SK-N-SH treated with all-trans-retinoic acid at 6 μM for 48 hours (cell line): ENCODE data around the gene TGFBR3.

ENCODE experiments used
- ATAC-seq: fragments of 200-7000 bp; cut with Tn5 transposase; 3 replicates; pipeline ENCODE4 v1.9.1; 2020; ENCODE audit warnings: mild to moderate bottlenecking, moderate library complexity
- ARNTL ChIP-seq: fragments of 450-650 bp; formaldehyde crosslinking; IDR thresholded peaks from 2 replicates; pipeline ENCODE4 v1.5.0; 2020; ENCODE audit warnings: low read depth, mild to moderate bottlenecking, moderate library complexity, borderline replicate concordance
- CREB5 ChIP-seq: fragments of 250-450 bp; sonication (Bioruptor Pico); IDR thresholded peaks from 2 replicates; pipeline ENCODE4 v1.5.1; 2020; ENCODE audit warnings: low read depth, mild to moderate bottlenecking, moderate library complexity
- CSRNP3 ChIP-seq: fragments of 250-450 bp; sonication (Bioruptor Pico); IDR thresholded peaks from 2 replicates; pipeline ENCODE4 v1.5.1; 2021; ENCODE audit warnings: mild to moderate bottlenecking, moderate library complexity
- ESRRG ChIP-seq: fragments of 250-450 bp; sonication (Bioruptor Pico); IDR thresholded peaks from 2 replicates; pipeline ENCODE4 v1.6.1; 2021; ENCODE audit warnings: mild to moderate bottlenecking
- GLIS3 ChIP-seq: fragments of 250-450 bp; sonication (Bioruptor Pico); IDR thresholded peaks from 2 replicates; pipeline ENCODE4 v1.5.0; 2020; ENCODE audit warnings: mild to moderate bottlenecking, moderate library complexity
- OSR1 ChIP-seq: fragments of 250-450 bp; sonication (Bioruptor Pico); IDR thresholded peaks from 2 replicates; pipeline ENCODE4 v1.8.0; 2022; ENCODE audit warnings: moderate library complexity, mild to moderate bottlenecking, inconsistent platforms
- PATZ1 ChIP-seq: fragments of 250-450 bp; sonication (Bioruptor Pico); IDR thresholded peaks from 2 replicates; pipeline ENCODE4 v1.8.0; 2020; ENCODE audit warnings: mild to moderate bottlenecking, moderate library complexity, borderline replicate concordance
- POU6F1 ChIP-seq: fragments of 250-450 bp; sonication (Bioruptor Pico); IDR thresholded peaks from 2 replicates; pipeline ENCODE4 v1.8.0; 2021; ENCODE audit warnings: low read depth, mild to moderate bottlenecking, moderate library complexity, borderline replicate concordance
- SNAI2 ChIP-seq: fragments of 250-450 bp; sonication (Bioruptor Pico); IDR thresholded peaks from 2 replicates; pipeline ENCODE4 v1.5.0; 2020; ENCODE audit warnings: mild to moderate bottlenecking, moderate library complexity
- TCF4 ChIP-seq: fragments of 250-450 bp; sonication (Bioruptor Pico); IDR thresholded peaks from 2 replicates; pipeline ENCODE4 v1.8.0; 2021; ENCODE audit warnings: mild to moderate bottlenecking, moderate library complexity, borderline replicate concordance
- TOX ChIP-seq: fragments of 250-450 bp; sonication (Bioruptor Pico); IDR thresholded peaks from 2 replicates; pipeline ENCODE4 v1.8.0; 2021; ENCODE audit warnings: mild to moderate bottlenecking, moderate library complexity, borderline replicate concordance
- TSHZ2 ChIP-seq: fragments of 250-450 bp; sonication (Bioruptor Pico); IDR thresholded peaks from 2 replicates; pipeline ENCODE4 v1.5.0; 2020; ENCODE audit warnings: mild to moderate bottlenecking, moderate library complexity
- ZFP3 ChIP-seq: fragments of 250-450 bp; sonication (Bioruptor Pico); IDR thresholded peaks from 2 replicates; pipeline ENCODE4 v1.5.0; 2020; ENCODE audit warnings: mild to moderate bottlenecking, moderate library complexity
- ZFP30 ChIP-seq: fragments of 450-650 bp; formaldehyde crosslinking; IDR thresholded peaks from 2 replicates; pipeline ENCODE4 v1.5.0; 2022; ENCODE audit warnings: mild to moderate bottlenecking, moderate library complexity
- ZNF565 ChIP-seq: fragments of 450-650 bp; formaldehyde crosslinking; conservative IDR thresholded peaks from 2 replicates; pipeline ENCODE4 v1.5.0; 2020; ENCODE audit warnings: low read depth, mild to moderate bottlenecking, moderate library complexity
- ZNF70 ChIP-seq: fragments of 450-650 bp; formaldehyde crosslinking; IDR thresholded peaks from 2 replicates; pipeline ENCODE4 v1.5.0; 2020; ENCODE audit warnings: mild to moderate bottlenecking, moderate library complexity
- ZNF8 ChIP-seq: fragments of 450-650 bp; formaldehyde crosslinking; IDR thresholded peaks from 2 replicates; pipeline ENCODE4 v1.5.0; 2020; ENCODE audit warnings: mild to moderate bottlenecking, moderate library complexity

TGFBR3 gene

GRCh38 chr1:91916811-91917460 is 31.0 kb upstream of the TGFBR3 start:
- no peak for ATAC-seq
- TF ChIP-seq TOX (no peak), TSHZ2 (CRISPR knock-in tag) (no peak), ZNF70 (CRISPR knock-in tag) (no peak), ESRRG (CRISPR knock-in tag) (no peak), POU6F1 (no peak), OSR1 (no peak), ARNTL (CRISPR knock-in tag) (no peak), TCF4 (no peak)

- TF ChIP-seq ZFP30 (CRISPR knock-in tag) (no peak), SNAI2 (CRISPR knock-in tag) (no peak), TSHZ2 (CRISPR knock-in tag) (no peak), GLIS3 (no peak), ZNF565 (CRISPR knock-in tag) (no peak), CSRNP3 (CRISPR knock-in tag) (no peak), PATZ1 (no peak), CREB5 (no peak), ESRRG (CRISPR knock-in tag) (no peak), TOX (no peak)
- TF ChIP-seq, all 23 proteins: peak for 0
- no peak for ATAC-seq
Measured at GRCh38 chr1:91916046-91916445, 30.1 kb upstream of the TGFBR3 start.

- ATAC-seq: no peak
- TF ChIP-seq ZNF8 (CRISPR knock-in tag): no peak
- TF ChIP-seq CREB5: no peak
- no peak for TF ChIP-seq SNAI2 (CRISPR knock-in tag)
- no peak for TF ChIP-seq POU6F1
- no peak for TF ChIP-seq ARNTL (CRISPR knock-in tag)
- TF ChIP-seq TOX: no peak
- TF ChIP-seq TSHZ2 (CRISPR knock-in tag): no peak
- no peak for TF ChIP-seq GLIS3
- TF ChIP-seq ZFP3 (CRISPR knock-in tag): no peak
Measured at GRCh38 chr1:91913018-91913417, 27.1 kb upstream of the TGFBR3 start.
